Raji (cell line): Measurements from ENCODE around the gene BRD3OS.

ENCODE experiments used
- POLR2A ChIP-seq: IDR thresholded peaks from 2 replicates; pipeline ENCODE4 v1.6.1; 2011; ENCODE audit warnings: low read depth, low read length, control low read depth; ENCODE audit not compliant: insufficient read depth

Gene BRD3OS

GRCh38 chr9:134065612-134066419 lies 40.5 kb downstream of the BRD3OS start:
- peak; percentile 21; the same call in 1 of the 2 replicates for TF ChIP-seq POLR2A

- 0 out of 2 replicates have a peak, but pooled peaks have one; percentile 10 for TF ChIP-seq POLR2A
Measured at GRCh38 chr9:134066526-134066912, 41.2 kb downstream of the BRD3OS start.

GRCh38 chr9:134066913-134067851 lies 41.9 kb downstream of the BRD3OS start:
- TF ChIP-seq POLR2A, result peak; percentile 11; the same call in 1 of the 2 replicates

- peak; percentile 61 for TF ChIP-seq POLR2A
Measured at GRCh38 chr9:134067904-134068743, 42.8 kb downstream of the BRD3OS start, which contains the start of gene BRD3. Gene BRD3, minus strand, starts transcription at chr9:134068026. Its CDS starts 14,549 bp downstream, at chr9:134053477.

- TF ChIP-seq POLR2A, result no peak
Measured at GRCh38 chr9:134068744-134069479, 43.6 kb downstream of the BRD3OS start.

DNA sequence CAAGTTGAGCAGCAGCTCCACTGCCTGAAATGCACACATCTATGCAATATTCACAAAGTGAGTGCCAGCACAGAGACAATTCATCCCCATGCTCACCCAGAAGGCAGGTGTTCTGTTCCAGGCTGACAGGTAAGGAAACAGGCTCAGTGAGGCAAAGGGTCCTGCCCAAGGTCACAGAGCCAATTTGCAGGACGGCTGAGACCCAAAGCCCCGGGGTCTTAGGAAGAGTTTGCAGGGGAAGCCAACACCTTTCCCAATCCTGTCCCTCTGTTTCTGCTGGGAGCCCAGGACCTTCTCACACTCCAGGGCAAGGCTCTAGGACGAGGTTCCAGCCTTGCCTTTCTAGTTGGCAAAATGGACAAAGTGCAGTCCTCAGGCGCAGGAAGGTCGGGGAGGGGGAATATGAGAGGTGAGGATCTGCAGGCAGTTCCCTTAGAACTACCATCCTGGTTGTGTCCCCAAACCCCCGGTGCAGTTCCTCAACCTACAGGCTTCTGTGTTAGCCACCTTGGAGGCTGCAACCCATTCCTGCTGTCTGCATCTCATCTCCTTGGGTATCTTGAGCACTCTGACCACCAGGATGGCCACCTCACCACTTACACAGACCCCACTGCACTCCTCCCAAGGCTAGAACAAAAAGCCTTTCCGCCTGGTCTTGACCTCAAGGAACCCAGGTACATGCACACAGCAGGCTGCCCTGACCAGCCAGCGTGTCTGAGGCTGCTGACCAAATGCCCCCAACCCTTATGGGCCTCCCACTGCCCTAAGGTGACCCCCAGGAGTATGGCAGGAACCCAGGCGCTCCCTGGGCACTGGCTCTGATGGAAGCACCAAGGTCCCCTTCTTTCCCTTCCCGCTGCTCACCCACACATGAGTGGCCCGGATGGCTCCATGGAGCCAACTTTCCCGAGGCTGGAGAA lies 44.5 kb downstream of the BRD3OS start:
- TF ChIP-seq POLR2A, result no peak

GRCh38 chr9:134071149-134071548 lies 45.9 kb downstream of the BRD3OS start:
- TF ChIP-seq POLR2A, result no peak

DNA sequence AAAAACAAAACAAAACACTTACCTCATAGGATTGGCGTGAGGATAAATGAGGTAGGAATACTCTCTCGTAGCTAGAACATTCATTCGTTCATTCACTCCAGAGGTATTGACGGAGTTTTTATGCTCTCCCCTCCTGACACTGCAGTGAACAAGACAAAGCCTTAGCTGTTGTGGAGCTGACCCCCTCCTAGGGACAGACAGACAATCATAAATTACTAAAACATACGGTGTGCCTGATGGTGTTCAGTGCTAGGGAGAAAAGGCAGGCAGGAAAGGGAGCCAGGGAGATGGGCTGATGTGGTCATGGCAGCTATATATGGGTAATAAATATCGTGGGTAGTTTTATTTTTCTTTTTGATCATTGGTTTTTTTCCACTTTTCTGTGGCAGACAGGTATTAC lies 48.2 kb downstream of the BRD3OS start:
- no peak for TF ChIP-seq POLR2A

- no peak for TF ChIP-seq POLR2A
Measured at GRCh38 chr9:134076644-134077043, 51.4 kb downstream of the BRD3OS start.
